Gastrocnemius medialis (tissue), 4 donors: ENCODE measurements around the gene KCNJ10.

Source experiments
- POLR2A ChIP-seq, 2 donors: fragments of 450-650 bp; IDR thresholded peaks; one replicate each; pipeline ENCODE4 v1.6.1; 2017; ENCODE audit warnings: antibody characterized with exemption in 2 of 2, mild to moderate bottlenecking in 2 of 2, moderate library complexity in 2 of 2
- TF ChIP-seq, protein P1 (sequence below), 5 experiments: fragments of 450-650 bp in 3 of 5; fragments of 200-600 bp in 2 of 5; sonication (generic) in 2 of 5; IDR thresholded peaks in 4 of 5; conservative IDR thresholded peaks in 1 of 5; 1 replicate in 4 of 5; 2 replicates in 1 of 5; pipeline ENCODE4 v1.5.1; 2016 to 2019; ENCODE audit warnings: antibody characterized with exemption in 5 of 5, mild to moderate bottlenecking in 3 of 5, moderate library complexity in 3 of 5

DNA sequence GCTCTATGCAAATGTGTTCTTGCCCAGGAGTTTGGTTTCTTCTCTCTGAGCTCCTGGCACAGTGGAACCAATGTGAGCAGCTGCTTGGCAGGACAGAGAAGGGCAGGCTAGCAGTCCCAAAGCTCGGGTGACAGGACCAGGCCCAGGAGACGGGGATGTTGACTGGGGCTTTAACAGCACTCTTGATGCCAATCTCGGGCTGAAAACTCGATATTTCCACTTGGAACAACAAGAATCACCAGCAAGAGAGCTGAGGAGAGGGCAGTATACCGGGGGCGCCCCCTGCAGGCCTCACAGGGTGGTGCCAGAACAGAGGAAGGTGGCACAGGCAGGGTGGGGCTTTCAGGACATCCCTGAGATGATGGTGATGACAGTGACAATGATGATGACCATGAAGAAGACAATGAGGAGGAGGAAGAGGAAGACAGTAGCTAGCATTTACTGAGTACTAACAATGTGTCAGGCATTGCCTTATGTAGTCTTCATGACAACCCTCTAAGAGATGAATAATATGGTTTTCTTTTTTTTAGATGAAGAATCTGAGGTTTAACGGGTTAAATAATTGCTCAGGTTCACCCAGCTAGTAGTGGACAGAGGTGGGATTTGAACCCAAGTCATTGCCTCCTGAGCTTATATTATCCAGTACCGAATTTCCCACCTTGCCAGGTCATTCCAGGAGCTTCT, 8.7 kb upstream of the KCNJ10 start:
- no peak for TF ChIP-seq POLR2A (IDR thresholded peaks at IDR 0.05)
- TF ChIP-seq, protein P1, sequence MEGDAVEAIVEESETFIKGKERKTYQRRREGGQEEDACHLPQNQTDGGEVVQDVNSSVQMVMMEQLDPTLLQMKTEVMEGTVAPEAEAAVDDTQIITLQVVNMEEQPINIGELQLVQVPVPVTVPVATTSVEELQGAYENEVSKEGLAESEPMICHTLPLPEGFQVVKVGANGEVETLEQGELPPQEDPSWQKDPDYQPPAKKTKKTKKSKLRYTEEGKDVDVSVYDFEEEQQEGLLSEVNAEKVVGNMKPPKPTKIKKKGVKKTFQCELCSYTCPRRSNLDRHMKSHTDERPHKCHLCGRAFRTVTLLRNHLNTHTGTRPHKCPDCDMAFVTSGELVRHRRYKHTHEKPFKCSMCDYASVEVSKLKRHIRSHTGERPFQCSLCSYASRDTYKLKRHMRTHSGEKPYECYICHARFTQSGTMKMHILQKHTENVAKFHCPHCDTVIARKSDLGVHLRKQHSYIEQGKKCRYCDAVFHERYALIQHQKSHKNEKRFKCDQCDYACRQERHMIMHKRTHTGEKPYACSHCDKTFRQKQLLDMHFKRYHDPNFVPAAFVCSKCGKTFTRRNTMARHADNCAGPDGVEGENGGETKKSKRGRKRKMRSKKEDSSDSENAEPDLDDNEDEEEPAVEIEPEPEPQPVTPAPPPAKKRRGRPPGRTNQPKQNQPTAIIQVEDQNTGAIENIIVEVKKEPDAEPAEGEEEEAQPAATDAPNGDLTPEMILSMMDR (IDR thresholded peaks at IDR 0.05 in 4 of 5, conservative IDR thresholded peaks at IDR 0.05 in 1 of 5): peak; percentile 41 to 71 (median 54)
